GM10847 (cell line): ENCODE measurements around the gene FBXO31.

Experiments used
- POLR2A ChIP-seq: IDR thresholded peaks from 2 replicates; pipeline ENCODE4 v1.6.1; 2011; ENCODE audit not compliant: insufficient read length; ENCODE audit errors: extremely low read depth

FBXO31 gene

GRCh38 chr16:87375426-87376135, 8.0 kb downstream of the FBXO31 start:
- TF ChIP-seq POLR2A, result no peak

- no peak for TF ChIP-seq POLR2A
These were observed 9.3 kb downstream of the FBXO31 start for GRCh38 chr16:87374313-87374712.

- no peak for TF ChIP-seq POLR2A
These were observed 11.3 kb downstream of the FBXO31 start for GRCh38 chr16:87372305-87372704.

- TF ChIP-seq POLR2A, result no peak
These were observed 12.2 kb downstream of the FBXO31 start for GRCh38 chr16:87371261-87371866.

GRCh38 chr16:87369796-87370719, 13.5 kb downstream of the FBXO31 start:
- TF ChIP-seq POLR2A, result no peak

- no peak for TF ChIP-seq POLR2A
These were observed 14.3 kb downstream of the FBXO31 start for GRCh38 chr16:87369117-87369765.

- TF ChIP-seq POLR2A, result no peak
These were observed 15.4 kb downstream of the FBXO31 start for GRCh38 chr16:87368029-87368770.

- TF ChIP-seq POLR2A, result no peak
These were observed 16.0 kb downstream of the FBXO31 start for GRCh38 chr16:87367529-87367928.

- TF ChIP-seq POLR2A, result no peak
These were observed 16.6 kb downstream of the FBXO31 start for GRCh38 chr16:87366930-87367329.

GRCh38 chr16:87366288-87366687, 17.3 kb downstream of the FBXO31 start:
- TF ChIP-seq POLR2A, result no peak

- no peak for TF ChIP-seq POLR2A
These were observed 18.4 kb downstream of the FBXO31 start for GRCh38 chr16:87365021-87365713.

- no peak for TF ChIP-seq POLR2A
These were observed 19.7 kb downstream of the FBXO31 start for GRCh38 chr16:87363771-87364455.

- TF ChIP-seq POLR2A, result no peak
These were observed 21.5 kb downstream of the FBXO31 start for GRCh38 chr16:87361916-87362619.
